Measurements from ENCODE around the gene ABHD5. TPM values are rescaled to one million over a fixed set of nuclear protein-coding genes. Genes with fewer than 3 reads are reported as not detected.

ABHD5 gene
- total RNA-seq, 1 donor from 2014 or later, result 8.1 TPM

GRCh38 chr3:43707266-43707665, 16.5 kb downstream of the ABHD5 start:
- no peaks in the 10 kb centered on the region for H3K36me3 Mint-ChIP-seq (ENCODE audit: unreplicated experiment)
- no peaks in the 10 kb centered on the region for H3K4me1 Mint-ChIP-seq (ENCODE audit: low read depth, unreplicated experiment)

DNA sequence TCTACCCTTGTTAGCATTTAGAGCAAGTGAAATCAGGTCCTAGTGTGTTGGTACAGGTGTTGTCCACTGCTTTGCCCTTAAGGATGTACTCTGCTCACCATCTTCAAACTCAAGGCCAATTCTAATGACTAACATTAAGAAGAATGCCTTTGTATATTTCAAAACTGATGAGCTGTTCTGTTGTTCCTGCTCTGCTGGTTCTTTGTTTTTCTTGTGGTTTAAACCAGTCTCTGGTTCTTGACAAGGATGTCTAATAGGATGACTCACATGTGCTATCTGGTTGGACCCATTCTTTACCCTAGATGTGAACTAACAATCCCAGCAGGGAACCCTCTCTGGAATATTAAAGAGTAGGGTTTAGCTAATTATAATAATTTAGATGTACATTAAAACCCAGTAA, 17.3 kb downstream of the ABHD5 start:
- no peak for DNase-seq
- H3K9me3 Mint-ChIP-seq (ENCODE audit: unreplicated experiment), result no peaks in the 10 kb centered on the region
- H3K36me3 Mint-ChIP-seq (ENCODE audit: unreplicated experiment), result no peaks in the 10 kb centered on the region
- no peaks in the 10 kb centered on the region for H3K4me1 Mint-ChIP-seq (ENCODE audit: low read depth, unreplicated experiment)
- H3K4me3 Mint-ChIP-seq (ENCODE audit: unreplicated experiment), result no peak overlapping the region
- no peaks in the 10 kb centered on the region for H3K27me3 Mint-ChIP-seq (ENCODE audit: unreplicated experiment)
- TF ChIP-seq, protein P1, sequence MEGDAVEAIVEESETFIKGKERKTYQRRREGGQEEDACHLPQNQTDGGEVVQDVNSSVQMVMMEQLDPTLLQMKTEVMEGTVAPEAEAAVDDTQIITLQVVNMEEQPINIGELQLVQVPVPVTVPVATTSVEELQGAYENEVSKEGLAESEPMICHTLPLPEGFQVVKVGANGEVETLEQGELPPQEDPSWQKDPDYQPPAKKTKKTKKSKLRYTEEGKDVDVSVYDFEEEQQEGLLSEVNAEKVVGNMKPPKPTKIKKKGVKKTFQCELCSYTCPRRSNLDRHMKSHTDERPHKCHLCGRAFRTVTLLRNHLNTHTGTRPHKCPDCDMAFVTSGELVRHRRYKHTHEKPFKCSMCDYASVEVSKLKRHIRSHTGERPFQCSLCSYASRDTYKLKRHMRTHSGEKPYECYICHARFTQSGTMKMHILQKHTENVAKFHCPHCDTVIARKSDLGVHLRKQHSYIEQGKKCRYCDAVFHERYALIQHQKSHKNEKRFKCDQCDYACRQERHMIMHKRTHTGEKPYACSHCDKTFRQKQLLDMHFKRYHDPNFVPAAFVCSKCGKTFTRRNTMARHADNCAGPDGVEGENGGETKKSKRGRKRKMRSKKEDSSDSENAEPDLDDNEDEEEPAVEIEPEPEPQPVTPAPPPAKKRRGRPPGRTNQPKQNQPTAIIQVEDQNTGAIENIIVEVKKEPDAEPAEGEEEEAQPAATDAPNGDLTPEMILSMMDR (IDR thresholded peaks at IDR 0.05; ENCODE audit: partially characterized antibody, unreplicated experiment), result no peak
- no peak overlapping the region for H3K27ac Mint-ChIP-seq (ENCODE audit: unreplicated experiment)

More at GRCh38 chr3:43707266-43707665, 16.5 kb downstream of the ABHD5 start:
- Mint-ChIP-seq H3K9me3 (ENCODE audit: unreplicated experiment) (no peaks in the 10 kb centered on the region), H3K27me3 (ENCODE audit: unreplicated experiment) (no peaks in the 10 kb centered on the region), H3K4me3 (ENCODE audit: unreplicated experiment) (no peak overlapping the region), H3K27ac (ENCODE audit: unreplicated experiment) (no peak overlapping the region)
- TF ChIP-seq, protein P1 (IDR thresholded peaks at IDR 0.05; ENCODE audit: partially characterized antibody, unreplicated experiment), result no peak
- DNase-seq, result no peak

DNA sequence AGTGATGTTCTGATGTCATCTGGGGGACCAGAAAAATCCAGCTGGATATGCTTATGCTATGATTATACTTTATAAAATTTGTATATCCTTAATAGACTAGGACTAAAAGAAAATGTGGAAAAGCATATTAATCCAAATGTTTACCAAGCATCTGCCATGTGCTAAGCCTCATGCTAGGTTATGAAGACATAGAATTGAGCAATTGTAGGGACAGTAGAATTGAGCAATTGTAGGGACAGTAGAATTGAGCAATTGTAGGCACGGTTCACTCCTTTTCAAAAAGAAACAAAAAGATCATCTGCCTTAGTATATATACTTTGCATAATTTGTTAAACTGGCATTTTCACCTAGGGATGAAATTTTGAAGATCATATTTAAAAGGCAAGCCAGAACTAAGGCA, 18.3 kb downstream of the ABHD5 start:
- no peaks in the 10 kb centered on the region for H3K27me3 Mint-ChIP-seq (ENCODE audit: unreplicated experiment)

GRCh38 chr3:43710607-43711006, 19.9 kb downstream of the ABHD5 start:
- Mint-ChIP-seq H3K4me3 (ENCODE audit: unreplicated experiment) (no peak overlapping the region), H3K27ac (ENCODE audit: unreplicated experiment) (no peak overlapping the region), H3K27me3 (ENCODE audit: unreplicated experiment) (no peaks in the 10 kb centered on the region), H3K36me3 (ENCODE audit: unreplicated experiment) (no peaks in the 10 kb centered on the region), H3K9me3 (ENCODE audit: unreplicated experiment) (no peaks in the 10 kb centered on the region), H3K4me1 (ENCODE audit: low read depth, unreplicated experiment) (no peaks in the 10 kb centered on the region)
- TF ChIP-seq, protein P1 (IDR thresholded peaks at IDR 0.05; ENCODE audit: partially characterized antibody, unreplicated experiment), result no peak
- DNase-seq, result no peak

More for the DNA sequence above, 18.3 kb downstream of the ABHD5 start:
- no peak overlapping the region for H3K27ac Mint-ChIP-seq (ENCODE audit: unreplicated experiment)
- no peak overlapping the region for H3K4me3 Mint-ChIP-seq (ENCODE audit: unreplicated experiment)
- H3K9me3 Mint-ChIP-seq (ENCODE audit: unreplicated experiment), result no peaks in the 10 kb centered on the region
- TF ChIP-seq, protein P1 (IDR thresholded peaks at IDR 0.05; ENCODE audit: partially characterized antibody, unreplicated experiment), result no peak
- H3K4me1 Mint-ChIP-seq (ENCODE audit: low read depth, unreplicated experiment), result no peaks in the 10 kb centered on the region
- no peaks in the 10 kb centered on the region for H3K36me3 Mint-ChIP-seq (ENCODE audit: unreplicated experiment)
- DNase-seq, result no peak

- Mint-ChIP-seq H3K9me3 (ENCODE audit: unreplicated experiment) (no peaks in the 10 kb centered on the region), H3K4me1 (ENCODE audit: low read depth, unreplicated experiment) (no peaks in the 10 kb centered on the region), H3K27ac (ENCODE audit: unreplicated experiment) (no peak overlapping the region), H3K4me3 (ENCODE audit: unreplicated experiment) (no peak overlapping the region), H3K36me3 (ENCODE audit: unreplicated experiment) (no peaks in the 10 kb centered on the region), H3K27me3 (ENCODE audit: unreplicated experiment) (no peaks in the 10 kb centered on the region)
- no peak for DNase-seq
- TF ChIP-seq, protein P1 (IDR thresholded peaks at IDR 0.05; ENCODE audit: partially characterized antibody, unreplicated experiment), result no peak
These were observed 27.6 kb downstream of the ABHD5 start for GRCh38 chr3:43718296-43718695.

Data from glutamatergic neuron (in vitro differentiated cells).